ENCODE results near the gene TOMM6.

Gene TOMM6

DNA sequence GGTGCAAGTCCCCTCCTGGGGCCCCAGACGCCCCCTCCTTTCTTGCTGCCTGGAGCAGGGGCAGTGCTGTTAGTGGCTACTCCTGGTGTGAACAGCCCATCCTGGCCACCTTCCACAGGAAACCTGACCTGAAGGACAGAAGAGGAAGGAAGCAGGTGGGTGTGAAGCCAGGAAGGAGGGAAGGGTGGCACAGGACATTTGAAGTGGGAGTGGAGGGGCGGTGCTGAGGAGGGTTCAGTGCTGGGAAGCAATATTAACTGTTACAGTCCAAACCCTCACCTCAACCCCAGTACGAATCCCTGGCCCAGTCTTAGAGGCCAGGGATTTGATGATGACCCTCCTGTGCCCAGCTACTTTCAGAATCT, 6.1 kb upstream of the TOMM6 start:
- no peak for DNase-seq (ENCODE audit: low read depth)
- TF ChIP-seq, protein P1, sequence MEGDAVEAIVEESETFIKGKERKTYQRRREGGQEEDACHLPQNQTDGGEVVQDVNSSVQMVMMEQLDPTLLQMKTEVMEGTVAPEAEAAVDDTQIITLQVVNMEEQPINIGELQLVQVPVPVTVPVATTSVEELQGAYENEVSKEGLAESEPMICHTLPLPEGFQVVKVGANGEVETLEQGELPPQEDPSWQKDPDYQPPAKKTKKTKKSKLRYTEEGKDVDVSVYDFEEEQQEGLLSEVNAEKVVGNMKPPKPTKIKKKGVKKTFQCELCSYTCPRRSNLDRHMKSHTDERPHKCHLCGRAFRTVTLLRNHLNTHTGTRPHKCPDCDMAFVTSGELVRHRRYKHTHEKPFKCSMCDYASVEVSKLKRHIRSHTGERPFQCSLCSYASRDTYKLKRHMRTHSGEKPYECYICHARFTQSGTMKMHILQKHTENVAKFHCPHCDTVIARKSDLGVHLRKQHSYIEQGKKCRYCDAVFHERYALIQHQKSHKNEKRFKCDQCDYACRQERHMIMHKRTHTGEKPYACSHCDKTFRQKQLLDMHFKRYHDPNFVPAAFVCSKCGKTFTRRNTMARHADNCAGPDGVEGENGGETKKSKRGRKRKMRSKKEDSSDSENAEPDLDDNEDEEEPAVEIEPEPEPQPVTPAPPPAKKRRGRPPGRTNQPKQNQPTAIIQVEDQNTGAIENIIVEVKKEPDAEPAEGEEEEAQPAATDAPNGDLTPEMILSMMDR (conservative IDR thresholded peaks at IDR 0.05; ENCODE audit: low read length) = no peak
- no peak overlapping the region; the same call in 1 of the 2 replicates for H3K4me3 ChIP-seq (ENCODE audit: low read length)

DNA sequence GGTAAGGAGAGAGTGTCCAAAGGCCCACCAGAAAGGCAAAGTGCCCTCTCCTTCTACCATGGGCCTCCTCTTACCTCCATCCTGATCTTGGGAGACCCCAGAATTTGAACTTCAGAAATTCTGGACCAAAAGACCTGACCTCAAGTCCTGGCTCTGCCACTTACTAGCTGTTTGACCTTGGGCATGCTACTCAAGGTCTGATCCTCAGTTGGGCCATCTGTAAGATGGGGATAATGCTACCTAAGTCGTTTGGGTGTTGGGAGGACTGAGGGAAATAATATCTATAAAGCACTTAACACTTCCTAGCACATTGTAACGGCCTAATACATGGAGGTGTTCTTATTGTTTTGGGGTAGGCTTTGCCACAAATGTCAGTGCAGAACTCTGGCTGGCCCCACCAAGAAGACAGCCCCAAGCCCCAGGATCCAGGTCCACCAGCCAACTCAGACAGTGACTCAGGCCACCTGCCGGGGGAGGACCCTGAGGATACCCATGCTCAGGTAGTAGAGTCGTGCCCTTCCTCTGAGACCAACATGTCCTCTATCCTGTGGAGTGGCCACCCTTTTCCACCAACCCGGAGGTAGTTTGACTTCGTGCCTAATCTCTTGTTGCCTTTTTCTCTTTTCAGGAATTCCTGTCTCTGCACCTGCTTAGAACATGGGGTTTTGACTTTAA, 4.3 kb upstream of the TOMM6 start:
- TF ChIP-seq, protein P1 (conservative IDR thresholded peaks at IDR 0.05; ENCODE audit: low read length) = no peak
- no peak overlapping the region for H3K4me3 ChIP-seq (ENCODE audit: low read length)
- DNase-seq (ENCODE audit: low read depth) = no peak

DNA sequence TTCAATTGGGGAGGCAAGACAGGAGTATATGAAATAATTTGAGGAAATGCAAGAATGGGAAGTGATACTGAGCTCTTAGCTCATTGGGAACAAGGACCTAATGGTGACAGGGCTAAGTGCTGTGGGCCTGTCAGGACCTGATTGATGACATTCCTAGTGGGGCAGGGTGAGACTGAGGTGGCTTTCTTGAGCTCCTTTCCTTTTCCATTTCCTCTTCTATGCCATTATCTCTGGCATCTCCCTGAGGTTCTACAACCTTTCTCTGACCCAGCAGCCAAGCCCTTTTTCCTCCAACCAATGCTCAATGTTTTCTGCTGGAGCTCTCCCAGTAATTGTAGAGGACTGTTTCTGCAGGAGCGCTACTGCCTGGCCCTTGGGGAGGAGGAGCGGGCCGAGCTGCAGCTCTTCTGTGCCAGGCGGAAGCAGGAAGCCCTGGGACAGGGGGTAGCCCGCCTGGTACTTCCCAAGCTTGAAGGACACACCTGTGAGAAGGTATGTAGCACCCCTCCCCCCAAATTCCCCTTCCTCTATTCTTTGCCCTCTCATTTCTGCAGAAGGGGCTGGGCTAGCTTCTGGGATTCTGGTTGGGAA, 2.8 kb upstream of the TOMM6 start:
- no peak for DNase-seq (ENCODE audit: low read depth)
- TF ChIP-seq, protein P1 (conservative IDR thresholded peaks at IDR 0.05; ENCODE audit: low read length) = no peak
- H3K4me3 ChIP-seq (ENCODE audit: low read length) = no peak overlapping the region

DNA sequence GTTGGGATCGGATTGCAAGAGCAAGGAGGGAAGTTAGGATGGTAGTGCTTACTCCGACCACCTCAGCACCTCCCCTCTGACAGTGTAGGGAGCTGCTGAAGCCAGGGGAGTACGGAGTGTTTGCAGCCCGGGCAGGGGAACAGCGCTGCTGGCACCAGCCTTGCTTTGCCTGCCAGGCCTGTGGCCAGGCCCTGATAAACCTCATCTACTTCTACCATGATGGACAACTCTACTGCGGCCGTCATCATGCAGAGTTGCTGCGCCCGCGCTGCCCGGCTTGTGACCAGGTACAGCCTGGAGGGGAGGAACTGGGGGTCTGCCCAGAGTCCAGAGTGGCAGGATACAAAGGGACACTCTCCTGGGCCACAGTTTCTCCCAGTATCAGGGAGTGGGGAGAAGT, 2.2 kb upstream of the TOMM6 start:
- no peak overlapping the region for H3K4me3 ChIP-seq (ENCODE audit: low read length)
- no peak for DNase-seq (ENCODE audit: low read depth)
- TF ChIP-seq, protein P1 (conservative IDR thresholded peaks at IDR 0.05; ENCODE audit: low read length) = no peak

DNA sequence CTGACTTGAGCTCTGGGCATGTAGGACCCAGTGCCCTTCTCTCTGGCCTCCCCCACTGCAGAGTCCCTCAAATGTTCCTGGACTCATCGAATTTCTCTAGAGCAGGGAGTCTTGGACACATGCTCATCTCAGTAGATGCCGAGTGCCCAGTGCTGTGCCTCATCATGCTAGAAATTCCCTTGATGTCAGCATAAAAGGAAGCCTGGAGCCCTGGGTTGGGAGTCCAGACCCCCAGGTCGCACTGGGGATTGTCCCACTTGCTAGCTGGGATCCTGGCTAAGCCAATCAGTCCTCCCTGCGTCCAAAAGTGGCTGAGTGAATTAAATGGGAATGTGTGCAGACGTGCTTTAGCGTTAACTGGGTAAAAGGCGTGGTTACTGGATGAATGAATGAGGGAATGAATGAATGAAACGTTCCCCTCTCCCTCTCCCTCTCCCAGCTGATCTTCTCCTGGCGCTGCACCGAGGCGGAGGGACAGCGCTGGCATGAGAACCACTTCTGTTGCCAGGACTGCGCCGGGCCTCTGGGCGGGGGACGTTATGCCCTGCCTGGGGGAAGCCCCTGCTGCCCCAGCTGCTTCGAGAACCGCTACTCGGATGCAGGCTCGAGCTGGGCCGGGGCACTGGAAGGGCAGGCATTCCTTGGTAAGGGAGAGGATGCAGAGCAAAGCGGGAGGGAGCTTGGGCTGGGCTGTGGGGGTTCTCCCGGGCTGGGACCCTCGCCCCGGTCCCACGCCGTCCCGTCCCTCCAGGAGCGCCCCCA, 1.6 kb upstream of the TOMM6 start:
- peak overlapping the region; percentile 62 for H3K4me3 ChIP-seq (ENCODE audit: low read length)
- DNase-seq (ENCODE audit: low read depth) = no peak
- TF ChIP-seq, protein P1 (conservative IDR thresholded peaks at IDR 0.05; ENCODE audit: low read length) = no peak

DNA sequence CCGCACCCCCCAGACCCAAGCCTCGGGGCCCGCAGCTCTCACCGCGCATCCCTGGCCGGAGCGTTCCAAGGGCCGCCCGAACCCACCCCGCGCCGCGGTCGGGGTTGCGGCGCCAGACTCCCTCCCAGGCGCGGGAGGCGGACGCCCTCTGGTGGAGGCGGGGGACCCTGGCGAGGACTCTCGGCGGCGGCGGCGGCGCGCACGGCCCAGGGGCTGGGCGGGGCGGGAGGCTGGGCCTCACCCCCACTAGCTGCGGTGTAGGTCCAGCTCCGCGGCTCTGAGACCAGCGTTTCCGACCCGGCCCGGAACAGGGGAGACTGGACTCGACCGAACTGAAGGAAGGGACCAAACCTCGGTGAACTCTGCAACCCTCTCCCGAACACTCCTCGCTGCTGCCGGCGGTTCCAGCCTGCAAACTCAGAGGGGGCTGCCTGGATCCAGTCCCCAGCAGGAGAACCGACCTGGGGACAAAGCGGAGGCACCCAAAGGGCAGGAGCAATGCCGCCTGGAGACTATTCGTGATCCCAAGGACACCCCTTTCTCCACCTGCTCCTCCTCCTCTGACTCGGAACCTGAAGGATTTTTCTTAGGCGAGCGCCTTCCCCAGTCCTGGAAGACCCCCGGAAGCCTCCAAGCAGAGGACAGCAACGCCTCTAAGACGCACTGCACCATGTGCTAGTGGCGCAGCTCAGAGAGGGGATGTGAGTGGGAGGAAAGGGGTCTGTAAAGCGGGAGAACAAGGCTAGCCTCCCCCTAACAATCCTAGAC, 859 bp upstream of the TOMM6 start:
- TF ChIP-seq, protein P1 (conservative IDR thresholded peaks at IDR 0.05; ENCODE audit: low read length) = peak; percentile 41; the same call in 1 of the 2 replicates
- peak overlapping the region; percentile 99 for H3K4me3 ChIP-seq (ENCODE audit: low read length)
- DNase-seq (ENCODE audit: low read depth) = peak; percentile 73
